ENCODE results near the gene IL22. TPM values are rescaled to one million over a fixed set of nuclear protein-coding genes. Genes with fewer than 3 reads are reported as not detected.

IL22 gene
- total and polyA plus RNA-seq, 8 donors = 0.15 TPM; not detected in 7

- no peak for TF ChIP-seq CTCF (IDR thresholded peaks at IDR 0.05)
- H3K27me3 ChIP-seq = no peaks in the 10 kb centered on the region
- WGBS, 5 donors = 76 to 95% (median 92%) methylated on average over 3 of the region's 3 CpGs
- H3K9me3 ChIP-seq = no peaks in the 10 kb centered on the region
- H3K27ac ChIP-seq = no peak overlapping the region
- no peaks in the 10 kb centered on the region for H3K4me1 ChIP-seq
- no peaks in the 10 kb centered on the region for H3K36me3 ChIP-seq
- DNase-seq = no peak
- intact Hi-C loops (cut with DNase I; ENCODE audit: low total_unique reads) = no loop called here
- no peak overlapping the region for H3K4me3 ChIP-seq
These were observed 17.0 kb upstream of the IL22 start for GRCh38 chr12:68270358-68270757.

GRCh38 chr12:68269779-68270178 is 16.4 kb upstream of the IL22 start:
- Histone ChIP-seq H3K27ac (no peak overlapping the region), H3K4me1 (no peaks in the 10 kb centered on the region), H3K36me3 (no peaks in the 10 kb centered on the region), H3K27me3 (no peaks in the 10 kb centered on the region), H3K4me3 (no peak overlapping the region), H3K9me3 (no peaks in the 10 kb centered on the region)
- intact Hi-C loops (cut with DNase I; ENCODE audit: low total_unique reads) = no loop called here
- TF ChIP-seq EP300 (IDR thresholded peaks at IDR 0.05) = no peak
- TF ChIP-seq POLR2A (IDR thresholded peaks at IDR 0.05) = no peak
- no peak for TF ChIP-seq CTCF (IDR thresholded peaks at IDR 0.05)
- no peak for TF ChIP-seq POLR2AphosphoS5 (IDR thresholded peaks at IDR 0.05)
- no peak for DNase-seq
- 75 to 87% (median 84%) methylated on average over 2 of the region's 2 CpGs for WGBS, 5 donors

- DNase-seq = no peak
- TF ChIP-seq CTCF (IDR thresholded peaks at IDR 0.05) (no peak), POLR2A (IDR thresholded peaks at IDR 0.05) (no peak), EP300 (IDR thresholded peaks at IDR 0.05) (no peak), POLR2AphosphoS5 (IDR thresholded peaks at IDR 0.05) (no peak)
- Histone ChIP-seq H3K36me3 (no peaks in the 10 kb centered on the region), H3K27ac (no peak overlapping the region), H3K27me3 (no peaks in the 10 kb centered on the region), H3K4me3 (no peak overlapping the region), H3K9me3 (no peaks in the 10 kb centered on the region), H3K4me1 (no peaks in the 10 kb centered on the region)
- intact Hi-C loops (cut with DNase I; ENCODE audit: low total_unique reads) = no loop called here
These were observed 15.6 kb upstream of the IL22 start for GRCh38 chr12:68268967-68269366.

- Histone ChIP-seq H3K4me1 (no peaks in the 10 kb centered on the region), H3K27me3 (no peaks in the 10 kb centered on the region), H3K36me3 (no peaks in the 10 kb centered on the region), H3K27ac (no peak overlapping the region), H3K9me3 (no peaks in the 10 kb centered on the region), H3K4me3 (no peak overlapping the region)
- TF ChIP-seq POLR2A (IDR thresholded peaks at IDR 0.05) (no peak), CTCF (IDR thresholded peaks at IDR 0.05) (no peak), POLR2AphosphoS5 (IDR thresholded peaks at IDR 0.05) (no peak), EP300 (IDR thresholded peaks at IDR 0.05) (no peak)
- intact Hi-C loops (cut with DNase I; ENCODE audit: low total_unique reads) = no loop called here
- 73 to 85% (median 82%) methylated on average over 6 of the region's 6 CpGs for WGBS, 5 donors
- no peak for DNase-seq
These were observed 14.5 kb upstream of the IL22 start for GRCh38 chr12:68267892-68268396.

Measured in stomach (tissue), 9 donors.